Cardiac muscle cell (in vitro differentiated cells and primary cell): ENCODE results near the gene FBLL1. TPM values are rescaled to one million over a fixed set of nuclear protein-coding genes. Genes with fewer than 3 reads are reported as not detected.

Source experiments
- DNase-seq, 2 donors: peaks; one replicate each; pipeline versions ENCODE4 v3.0.0 to v3.0.0-alpha.2; 2010 to 2017; ENCODE audit warnings: low read depth in 1 of 2, low spot score in 1 of 2
- H3K27ac ChIP-seq: fragments of 200-600 bp; sonication (generic); 2 replicates; pipeline ENCODE4 v1.5.1; 2016
- H3K27me3 ChIP-seq: fragments of 200-600 bp; sonication (generic); 2 replicates; pipeline ENCODE4 v1.6.0; 2016; ENCODE audit warnings: control low read depth
- H3K36me3 ChIP-seq: fragments of 200-600 bp; sonication (generic); 2 replicates; pipeline ENCODE4 v1.5.1; 2016; ENCODE audit warnings: control low read depth
- H3K4me1 ChIP-seq: fragments of 200-600 bp; sonication (generic); 2 replicates; pipeline ENCODE4 v1.8.1; 2017; ENCODE audit warnings: low read depth, mild to moderate bottlenecking, mixed run types
- H3K4me3 ChIP-seq: fragments of 200-600 bp; sonication (generic); 2 replicates; pipeline ENCODE4 v1.5.1; 2016; ENCODE audit warnings: mild to moderate bottlenecking
- H3K9me3 ChIP-seq: fragments of 200-600 bp; sonication (generic); 2 replicates; pipeline ENCODE4 v1.5.1; 2017; ENCODE audit warnings: low read depth, mild to moderate bottlenecking, control low read depth
- CTCF ChIP-seq: IDR thresholded peaks from 2 replicates; pipeline ENCODE4 v1.5.1; 2012; ENCODE audit warnings: low read depth, mild to moderate bottlenecking, low read length
- polyA plus RNA-seq: library from polyadenylated mRNA; unstranded; fragments of >200 nt; fragmentation: Nextera tagmentation; extraction: Ambion mirVana; gene quantifications from 2 replicates; pipeline ENCODE4 v1.2.1, GENCODE V29; 2016
- total RNA-seq: library from RNA; depleted of rRNA; stranded (reverse); fragments of >200 nt; gene quantifications from 2 replicates; pipeline ENCODE4 v1.2.3, GENCODE V29; 2016

The FBLL1 gene
- total and polyA plus RNA-seq, 2 experiments from 2014 or later = 0.63 TPM; not detected in 1

GRCh38 chr5:168537176-168537575, 8.1 kb downstream of the FBLL1 start:
- no peak for TF ChIP-seq CTCF
- H3K36me3 ChIP-seq = no peaks in the 10 kb centered on the region
- no peaks in the 10 kb centered on the region for H3K9me3 ChIP-seq
- DNase-seq = no peak
- H3K4me3 ChIP-seq = no peak overlapping the region
- H3K4me1 ChIP-seq = no peaks in the 10 kb centered on the region
- peaks cover 7% of the 10 kb centered on the region for H3K27me3 ChIP-seq
- H3K27ac ChIP-seq = no peak overlapping the region

- no peak for DNase-seq
- H3K27ac ChIP-seq = no peak overlapping the region
- no peaks in the 10 kb centered on the region for H3K27me3 ChIP-seq
- H3K36me3 ChIP-seq = peaks cover 6% of the 10 kb centered on the region
- no peaks in the 10 kb centered on the region for H3K4me1 ChIP-seq
- H3K9me3 ChIP-seq = no peaks in the 10 kb centered on the region
- TF ChIP-seq CTCF = no peak
- H3K4me3 ChIP-seq = no peak overlapping the region
These were observed 20.4 kb downstream of the FBLL1 start for GRCh38 chr5:168549554-168549953.

GRCh38 chr5:168550656-168551055, 21.6 kb downstream of the FBLL1 start:
- Histone ChIP-seq H3K9me3 (no peaks in the 10 kb centered on the region), H3K36me3 (peaks cover 13% of the 10 kb centered on the region), H3K4me3 (no peak overlapping the region), H3K4me1 (no peaks in the 10 kb centered on the region), H3K27me3 (no peaks in the 10 kb centered on the region), H3K27ac (no peak overlapping the region)
- DNase-seq = no peak
- TF ChIP-seq CTCF = no peak

- TF ChIP-seq CTCF = no peak
- Histone ChIP-seq H3K4me1 (no peaks in the 10 kb centered on the region), H3K4me3 (no peak overlapping the region), H3K9me3 (no peaks in the 10 kb centered on the region), H3K27me3 (no peaks in the 10 kb centered on the region), H3K36me3 (peaks cover 22% of the 10 kb centered on the region), H3K27ac (no peak overlapping the region)
- DNase-seq = peak in 1 of 2 donors; percentile 95
These were observed 23.0 kb downstream of the FBLL1 start for GRCh38 chr5:168552146-168552545.

- Histone ChIP-seq H3K9me3 (no peaks in the 10 kb centered on the region), H3K36me3 (peaks cover 30% of the 10 kb centered on the region), H3K4me1 (no peaks in the 10 kb centered on the region), H3K27ac (no peak overlapping the region), H3K4me3 (no peak overlapping the region), H3K27me3 (no peaks in the 10 kb centered on the region)
- TF ChIP-seq CTCF = no peak
- no peak for DNase-seq
These were observed 24.4 kb downstream of the FBLL1 start for GRCh38 chr5:168553377-168554130.
